ENCODE results near the gene SNHG17.

DNA sequence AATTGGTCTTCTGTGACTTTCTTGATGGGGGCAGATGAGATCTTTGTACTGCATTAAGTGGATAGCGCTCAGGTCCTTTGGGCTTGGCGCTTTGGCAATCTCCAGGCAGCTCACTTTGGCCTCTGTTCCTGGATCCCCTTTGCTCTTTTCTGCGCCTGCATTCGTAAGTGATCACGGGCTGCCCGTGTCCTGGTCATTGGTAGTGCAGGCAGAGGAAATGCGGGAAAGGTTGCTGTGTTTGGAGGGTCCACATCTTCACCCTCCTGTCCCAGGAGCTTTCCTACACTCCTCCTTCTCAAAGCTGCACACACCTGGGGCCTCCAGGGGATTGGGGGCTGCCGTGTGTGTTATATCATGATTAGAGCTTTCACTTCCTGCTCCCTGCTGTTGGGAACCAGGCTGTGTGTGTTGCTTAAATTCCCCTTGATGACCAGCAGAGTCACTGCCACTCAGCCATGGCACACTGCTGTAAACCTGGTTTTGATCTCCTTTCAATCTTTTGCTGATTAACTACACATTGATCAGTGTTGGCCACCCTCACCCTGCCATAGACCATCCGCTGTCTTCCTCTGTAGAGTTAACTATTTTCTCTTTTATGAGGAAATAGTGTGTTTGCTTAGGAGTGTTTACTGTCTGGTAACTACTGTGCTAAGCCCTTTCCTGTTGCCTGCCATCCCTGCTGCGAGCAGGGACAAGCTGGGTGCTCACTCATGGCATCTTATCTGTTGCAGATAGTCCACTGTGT is 13.0 kb upstream of the SNHG17 start:
- TF ChIP-seq POLR2AphosphoS5 (IDR thresholded peaks at IDR 0.05) (no peak), POLR2A (IDR thresholded peaks at IDR 0.05) (no peak)
- TF ChIP-seq, protein P1, sequence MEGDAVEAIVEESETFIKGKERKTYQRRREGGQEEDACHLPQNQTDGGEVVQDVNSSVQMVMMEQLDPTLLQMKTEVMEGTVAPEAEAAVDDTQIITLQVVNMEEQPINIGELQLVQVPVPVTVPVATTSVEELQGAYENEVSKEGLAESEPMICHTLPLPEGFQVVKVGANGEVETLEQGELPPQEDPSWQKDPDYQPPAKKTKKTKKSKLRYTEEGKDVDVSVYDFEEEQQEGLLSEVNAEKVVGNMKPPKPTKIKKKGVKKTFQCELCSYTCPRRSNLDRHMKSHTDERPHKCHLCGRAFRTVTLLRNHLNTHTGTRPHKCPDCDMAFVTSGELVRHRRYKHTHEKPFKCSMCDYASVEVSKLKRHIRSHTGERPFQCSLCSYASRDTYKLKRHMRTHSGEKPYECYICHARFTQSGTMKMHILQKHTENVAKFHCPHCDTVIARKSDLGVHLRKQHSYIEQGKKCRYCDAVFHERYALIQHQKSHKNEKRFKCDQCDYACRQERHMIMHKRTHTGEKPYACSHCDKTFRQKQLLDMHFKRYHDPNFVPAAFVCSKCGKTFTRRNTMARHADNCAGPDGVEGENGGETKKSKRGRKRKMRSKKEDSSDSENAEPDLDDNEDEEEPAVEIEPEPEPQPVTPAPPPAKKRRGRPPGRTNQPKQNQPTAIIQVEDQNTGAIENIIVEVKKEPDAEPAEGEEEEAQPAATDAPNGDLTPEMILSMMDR (IDR thresholded peaks at IDR 0.05), result no peak

All from stomach (tissue), 4 donors.